OCI-LY1 (cell line): ENCODE results near the gene UTS2R.

Source experiments
- H2AFZ ChIP-seq: fragments of 200-600 bp; sonication (generic), shearing (Covaris generic); 2 replicates; pipeline ENCODE4 v1.6.0; 2014; ENCODE audit warnings: antibody characterized with exemption, mild to moderate bottlenecking, low read length
- H3F3A ChIP-seq: fragments of 200-600 bp; sonication (generic), shearing (Covaris generic); 2 replicates; pipeline ENCODE4 v1.6.0; 2014; ENCODE audit warnings: mild to moderate bottlenecking, antibody characterized with exemption, low read length, moderate library complexity; ENCODE audit not compliant: insufficient read depth
- H3K27ac ChIP-seq: fragments of 200-600 bp; sonication (generic); 2 replicates; pipeline ENCODE4 v1.5.1; 2014; ENCODE audit warnings: low read length, mixed run types, mild to moderate bottlenecking, low read depth; ENCODE audit not compliant: poor library complexity, severe bottlenecking
- H3K27me3 ChIP-seq: fragments of 200-600 bp; sonication (generic); 2 replicates; pipeline ENCODE4 v1.6.0; 2014; ENCODE audit warnings: antibody characterized with exemption, mild to moderate bottlenecking, low read length, moderate library complexity; ENCODE audit not compliant: insufficient read depth
- H3K36me3 ChIP-seq: fragments of 200-600 bp; sonication (generic); 2 replicates; pipeline ENCODE4 v1.6.1; 2014; ENCODE audit warnings: mild to moderate bottlenecking, antibody characterized with exemption, low read length, moderate library complexity, mixed read lengths; ENCODE audit not compliant: insufficient read depth
- H3K4me1 ChIP-seq: fragments of 200-600 bp; sonication (generic); 2 replicates; pipeline ENCODE4 v1.5.1; 2014; ENCODE audit warnings: mild to moderate bottlenecking, low read length, moderate library complexity; ENCODE audit not compliant: insufficient read depth, severe bottlenecking
- H3K4me2 ChIP-seq: fragments of 200-600 bp; sonication (generic), shearing (Covaris generic); 2 replicates; pipeline ENCODE4 v1.6.1; 2014; ENCODE audit warnings: low read length
- H3K4me3 ChIP-seq: fragments of 200-600 bp; sonication (generic); 2 replicates; pipeline ENCODE4 v1.5.1; 2014; ENCODE audit warnings: low read length, low read depth, mild to moderate bottlenecking, mixed read lengths; ENCODE audit not compliant: poor library complexity, severe bottlenecking
- H3K79me2 ChIP-seq: fragments of 200-600 bp; shearing (Covaris generic); 2 replicates; pipeline ENCODE4 v1.6.1; 2016; ENCODE audit warnings: mixed run types, low read length, mixed read lengths; ENCODE audit not compliant: insufficient read depth
- H3K9ac ChIP-seq: fragments of 200-600 bp; sonication (generic), shearing (Covaris generic); 2 replicates; pipeline ENCODE4 v1.6.1; 2014; ENCODE audit warnings: mild to moderate bottlenecking, low read length, mixed read lengths
- H3K9me2 ChIP-seq: fragments of 200-600 bp; sonication (generic), shearing (Covaris generic); 2 replicates; pipeline ENCODE4 v1.6.1; 2014; ENCODE audit warnings: low read depth, mild to moderate bottlenecking, low read length, mixed read lengths
- H3K9me3 ChIP-seq: fragments of 200-600 bp; shearing (Covaris generic); 2 replicates; pipeline ENCODE4 v1.6.1; 2014; ENCODE audit warnings: low read length, mixed read lengths
- H4K20me1 ChIP-seq: fragments of 200-600 bp; sonication (generic), shearing (Covaris generic); 2 replicates; pipeline ENCODE4 v1.6.0; 2016; ENCODE audit warnings: mild to moderate bottlenecking, low read length; ENCODE audit not compliant: insufficient read depth
- CTCF ChIP-seq: fragments of 200-600 bp; sonication (generic), shearing (Covaris generic); IDR thresholded peaks from 2 replicates; pipeline ENCODE4 v1.5.1; 2017; ENCODE audit warnings: mild to moderate bottlenecking, antibody characterized with exemption, low read length, moderate library complexity, mixed read lengths
- EZH2 ChIP-seq: fragments of 200-600 bp; sonication (generic), shearing (Covaris generic); IDR thresholded peaks from 2 replicates; pipeline ENCODE4 v1.8.0; 2017; ENCODE audit warnings: borderline replicate concordance, mixed run types, mild to moderate bottlenecking, antibody characterized with exemption, low read length, moderate library complexity, mixed read lengths

Gene UTS2R

GRCh38 chr17:82323514-82324234 is 47.9 kb upstream of the UTS2R start:
- no peak overlapping the region for H3K4me3 ChIP-seq
- H3K9me2 ChIP-seq: no peaks in the 10 kb centered on the region
- no peak overlapping the region for H3K9ac ChIP-seq
- H4K20me1 ChIP-seq: no peaks in the 10 kb centered on the region
- H3K27ac ChIP-seq: no peak overlapping the region
- H3K9me3 ChIP-seq: no peaks in the 10 kb centered on the region
- no peak overlapping the region for H3K4me2 ChIP-seq
- TF ChIP-seq EZH2 (no peak), CTCF (no peak)
- H3K36me3 ChIP-seq: no peaks in the 10 kb centered on the region
- peaks cover 10% of the 10 kb centered on the region for H3K4me1 ChIP-seq
- H3K27me3 ChIP-seq: peaks cover 14% of the 10 kb centered on the region
- no peaks in the 10 kb centered on the region; the same call in 1 of the 2 replicates for H3F3A ChIP-seq
- no peaks in the 10 kb centered on the region for H3K79me2 ChIP-seq
- H2AFZ ChIP-seq: no peak overlapping the region

GRCh38 chr17:82324566-82325285 is 46.8 kb upstream of the UTS2R start:
- no peaks in the 10 kb centered on the region for H3F3A ChIP-seq
- no peak overlapping the region for H2AFZ ChIP-seq
- no peak overlapping the region for H3K9ac ChIP-seq
- H4K20me1 ChIP-seq: no peaks in the 10 kb centered on the region
- H3K4me3 ChIP-seq: no peak overlapping the region
- H3K9me2 ChIP-seq: no peaks in the 10 kb centered on the region
- no peak for TF ChIP-seq CTCF
- TF ChIP-seq EZH2: no peak
- no peak overlapping the region for H3K27ac ChIP-seq
- H3K79me2 ChIP-seq: no peaks in the 10 kb centered on the region
- no peak overlapping the region for H3K4me2 ChIP-seq
- no peaks in the 10 kb centered on the region for H3K36me3 ChIP-seq
- H3K4me1 ChIP-seq: peaks cover 10% of the 10 kb centered on the region
- no peaks in the 10 kb centered on the region for H3K9me3 ChIP-seq
- H3K27me3 ChIP-seq: peaks cover 14% of the 10 kb centered on the region

GRCh38 chr17:82325286-82326180 is 46.0 kb upstream of the UTS2R start:
- H3K4me1 ChIP-seq: peaks cover 10% of the 10 kb centered on the region
- H3K9ac ChIP-seq: no peak overlapping the region
- H3F3A ChIP-seq: no peaks in the 10 kb centered on the region
- H3K9me2 ChIP-seq: no peaks in the 10 kb centered on the region
- H3K4me2 ChIP-seq: no peak overlapping the region
- H3K9me3 ChIP-seq: no peaks in the 10 kb centered on the region
- peaks cover 14% of the 10 kb centered on the region for H3K27me3 ChIP-seq
- no peak overlapping the region for H3K4me3 ChIP-seq
- H3K27ac ChIP-seq: no peak overlapping the region
- no peaks in the 10 kb centered on the region for H3K79me2 ChIP-seq
- no peaks in the 10 kb centered on the region for H3K36me3 ChIP-seq
- TF ChIP-seq EZH2 (no peak), CTCF (no peak)
- no peak overlapping the region for H2AFZ ChIP-seq
- H4K20me1 ChIP-seq: no peaks in the 10 kb centered on the region
